HCT116 (cell line): ENCODE data around the gene OXCT2.

Experiments
- CTCF ChIP-seq, 3 experiments: fragments of 200-600 bp in 1 of 3; sonication (generic) in 1 of 3; IDR thresholded peaks in 2 of 3; conservative IDR thresholded peaks in 1 of 3; 2 replicates each; pipeline ENCODE4 v1.5.1; 2012 to 2017; ENCODE audit warnings: low read depth in 2 of 3, low read length in 2 of 3, antibody characterized with exemption in 1 of 3, borderline replicate concordance in 1 of 3, control low read depth in 1 of 3, mild to moderate bottlenecking in 1 of 3, mixed read lengths in 1 of 3, mixed run types in 1 of 3, moderate library complexity in 1 of 3; ENCODE audit not compliant: insufficient read depth in 1 of 3
- EGR1 ChIP-seq: IDR thresholded peaks from 2 replicates; pipeline ENCODE4 v1.6.1; 2012; ENCODE audit warnings: low read depth
- ELF1 ChIP-seq: IDR thresholded peaks from 2 replicates; pipeline ENCODE4 v1.6.1; 2012; ENCODE audit warnings: low read depth, borderline replicate concordance
- EZH2phosphoT487 ChIP-seq: fragments of 200-600 bp; IDR thresholded peaks from 2 replicates; pipeline ENCODE4 v1.6.1; 2018; ENCODE audit warnings: antibody characterized with exemption, borderline replicate concordance
- MAX ChIP-seq: IDR thresholded peaks from 2 replicates; pipeline ENCODE4 v1.6.1; 2012
- POLR2A ChIP-seq: IDR thresholded peaks from 2 replicates; pipeline ENCODE4 v1.7.0; 2011; ENCODE audit warnings: borderline replicate concordance; ENCODE audit not compliant: insufficient read depth, insufficient read length; ENCODE audit errors: extremely low read depth
- TCF7L2 ChIP-seq: IDR thresholded peaks from 2 replicates; pipeline ENCODE4 v1.7.0; 2011; ENCODE audit warnings: borderline replicate concordance, inconsistent platforms; ENCODE audit not compliant: insufficient read depth, insufficient read length; ENCODE audit errors: extremely low read depth

GRCh38 chr1:39760074-39761008 is 10.8 kb downstream of the OXCT2 start:
- TF ChIP-seq EGR1 = no peak
- no peak for TF ChIP-seq CTCF (IDR thresholded peaks at IDR 0.05 in 2 of 3, conservative IDR thresholded peaks at IDR 0.05 in 1 of 3; ENCODE audit: borderline replicate concordance in 1 of 3, insufficient read depth in 1 of 3, low read depth in 2 of 3, low read length in 2 of 3)
- TF ChIP-seq POLR2A = no peak
- no peak for TF ChIP-seq TCF7L2
- TF ChIP-seq MAX = no peak
- TF ChIP-seq ELF1 = no peak
- TF ChIP-seq EZH2phosphoT487 = no peak
